Measurements from ENCODE around the gene PSAP.
"Not testable (repeated sequence)": the region's sequence is repeated elsewhere in the genome, so short reads cannot be mapped to it uniquely, and the experiment has no call there.

PSAP gene

GRCh38 chr10:71850743-71851464, at the start of gene PSAP:
Gene PSAP, minus strand, starts transcription at chr10:71851251. Its CDS starts 30 bp downstream, at chr10:71851221.
- FAIRE-seq, result peak; percentile 96

GRCh38 chr10:71900441-71901180, 49.6 kb upstream of the PSAP start:
- FAIRE-seq, result no peak

GRCh38 chr10:71899665-71900412, 48.8 kb upstream of the PSAP start:
- no peak for FAIRE-seq

- not testable (repeated sequence) for FAIRE-seq
These were observed 47.3 kb upstream of the PSAP start for GRCh38 chr10:71898346-71898745.

GRCh38 chr10:71893920-71894319, 42.9 kb upstream of the PSAP start:
- no peak for FAIRE-seq

GRCh38 chr10:71893258-71893815, 42.3 kb upstream of the PSAP start:
- no peak for FAIRE-seq

- FAIRE-seq, result no peak
These were observed 40.4 kb upstream of the PSAP start for GRCh38 chr10:71891437-71891836.

GRCh38 chr10:71889388-71889987, 38.4 kb upstream of the PSAP start:
- no peak for FAIRE-seq

GRCh38 chr10:71888623-71889387, 37.8 kb upstream of the PSAP start:
- no peak for FAIRE-seq

- FAIRE-seq, result no peak
These were observed 37.2 kb upstream of the PSAP start for GRCh38 chr10:71888248-71888622.

- FAIRE-seq, result no peak
These were observed 36.7 kb upstream of the PSAP start for GRCh38 chr10:71887743-71888142.

- no peak for FAIRE-seq
These were observed 32.0 kb upstream of the PSAP start for GRCh38 chr10:71882813-71883659.

- no peak for FAIRE-seq
These were observed 30.8 kb upstream of the PSAP start for GRCh38 chr10:71881647-71882355.

GRCh38 chr10:71881307-71881624, 30.2 kb upstream of the PSAP start:
- FAIRE-seq, result not testable (repeated sequence)

GRCh38 chr10:71880425-71881306, 29.6 kb upstream of the PSAP start:
- FAIRE-seq, result no peak

- FAIRE-seq, result no peak
These were observed 27.4 kb upstream of the PSAP start for GRCh38 chr10:71878327-71879034.

GRCh38 chr10:71877821-71878220, 26.8 kb upstream of the PSAP start:
- FAIRE-seq, result no peak

- FAIRE-seq, result not testable (repeated sequence)
These were observed 23.8 kb upstream of the PSAP start for GRCh38 chr10:71874680-71875354.
